ENCODE results near the gene FZD8.

The FZD8 gene

DNA sequence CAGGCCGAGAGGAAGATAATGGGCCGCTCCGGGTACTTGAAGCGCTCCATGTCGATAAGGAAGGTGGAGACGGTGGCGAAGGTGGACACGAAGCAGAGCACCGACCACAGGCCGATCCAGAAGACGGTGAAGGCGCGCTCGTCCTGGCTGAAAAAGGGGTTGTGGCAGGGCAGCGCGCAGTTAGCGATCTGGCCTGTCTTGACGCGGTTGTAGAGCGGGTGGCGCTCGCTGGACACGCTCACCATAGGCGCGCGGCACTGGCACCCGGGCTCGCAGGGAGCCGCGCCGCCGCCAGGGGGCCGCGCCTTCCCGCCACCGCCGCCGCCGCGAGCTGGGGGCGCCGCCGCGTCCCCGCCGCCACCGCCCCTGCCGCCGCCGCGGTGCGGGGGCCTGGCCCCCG, 1.6 kb downstream of the FZD8 start:
- TF ChIP-seq, protein P1, sequence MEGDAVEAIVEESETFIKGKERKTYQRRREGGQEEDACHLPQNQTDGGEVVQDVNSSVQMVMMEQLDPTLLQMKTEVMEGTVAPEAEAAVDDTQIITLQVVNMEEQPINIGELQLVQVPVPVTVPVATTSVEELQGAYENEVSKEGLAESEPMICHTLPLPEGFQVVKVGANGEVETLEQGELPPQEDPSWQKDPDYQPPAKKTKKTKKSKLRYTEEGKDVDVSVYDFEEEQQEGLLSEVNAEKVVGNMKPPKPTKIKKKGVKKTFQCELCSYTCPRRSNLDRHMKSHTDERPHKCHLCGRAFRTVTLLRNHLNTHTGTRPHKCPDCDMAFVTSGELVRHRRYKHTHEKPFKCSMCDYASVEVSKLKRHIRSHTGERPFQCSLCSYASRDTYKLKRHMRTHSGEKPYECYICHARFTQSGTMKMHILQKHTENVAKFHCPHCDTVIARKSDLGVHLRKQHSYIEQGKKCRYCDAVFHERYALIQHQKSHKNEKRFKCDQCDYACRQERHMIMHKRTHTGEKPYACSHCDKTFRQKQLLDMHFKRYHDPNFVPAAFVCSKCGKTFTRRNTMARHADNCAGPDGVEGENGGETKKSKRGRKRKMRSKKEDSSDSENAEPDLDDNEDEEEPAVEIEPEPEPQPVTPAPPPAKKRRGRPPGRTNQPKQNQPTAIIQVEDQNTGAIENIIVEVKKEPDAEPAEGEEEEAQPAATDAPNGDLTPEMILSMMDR (IDR thresholded peaks at IDR 0.05): peak; percentile 22
- Mint-ChIP-seq H3K36me3 (ENCODE audit: low read depth) (no peaks in the 10 kb centered on the region), H3K4me1 (peaks cover 61% of the 10 kb centered on the region), H3K27ac (peak overlapping the region; percentile 94), H3K9me3 (no peaks in the 10 kb centered on the region), H3K27me3 (ENCODE audit: low read depth, poor library complexity) (peaks cover 39% of the 10 kb centered on the region), H3K4me3 (peak overlapping the region; percentile 90)
- peak; percentile 78 for DNase-seq

GRCh38 chr10:35639728-35640401, 2.2 kb downstream of the FZD8 start:
- no peaks in the 10 kb centered on the region for H3K36me3 Mint-ChIP-seq (ENCODE audit: low read depth)
- H3K9me3 Mint-ChIP-seq: no peaks in the 10 kb centered on the region
- H3K27ac Mint-ChIP-seq: peak overlapping the region; percentile 59
- TF ChIP-seq, protein P1 (IDR thresholded peaks at IDR 0.05): no peak
- peak; percentile 57 for DNase-seq
- H3K4me3 Mint-ChIP-seq: peak overlapping the region; percentile 90
- peaks cover 55% of the 10 kb centered on the region for H3K4me1 Mint-ChIP-seq
- H3K27me3 Mint-ChIP-seq (ENCODE audit: low read depth, poor library complexity): peaks cover 35% of the 10 kb centered on the region

DNA sequence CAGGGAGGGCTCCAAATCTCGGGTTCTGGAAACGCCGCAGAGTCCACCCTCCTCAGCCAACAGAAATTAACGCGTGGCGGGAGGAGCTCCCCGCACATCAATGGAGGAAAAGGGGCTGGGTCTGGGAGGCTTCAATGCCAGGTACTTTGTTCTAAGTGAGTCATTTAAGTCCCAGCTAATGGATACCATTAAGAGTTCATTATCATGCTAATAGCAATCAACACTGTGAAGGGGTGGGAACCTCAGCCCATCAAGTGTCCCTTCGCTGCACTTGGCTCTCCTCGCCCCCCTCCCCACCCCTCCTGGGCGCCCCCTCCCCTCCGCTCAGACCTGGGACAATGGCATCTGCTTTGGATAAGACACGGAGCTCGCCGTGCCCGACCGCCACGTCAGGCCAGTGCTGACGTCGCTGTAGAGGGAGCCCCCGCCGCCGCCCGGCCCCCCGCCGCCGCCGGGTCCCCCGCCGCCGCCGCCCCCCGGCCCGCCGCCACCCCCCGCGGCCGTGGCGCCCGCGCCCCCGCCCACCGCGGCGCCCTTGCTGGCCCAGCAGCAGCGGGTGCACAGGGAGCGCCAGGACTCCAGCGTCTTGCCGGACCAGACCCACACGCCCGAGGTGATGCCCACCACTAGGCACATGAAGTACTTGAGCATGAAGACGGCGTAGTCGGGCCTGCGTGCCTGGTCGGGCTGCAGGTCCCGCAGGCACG, 2.9 kb downstream of the FZD8 start:
- Mint-ChIP-seq H3K4me1 (peaks cover 49% of the 10 kb centered on the region), H3K27me3 (ENCODE audit: low read depth, poor library complexity) (peaks cover 35% of the 10 kb centered on the region), H3K27ac (no peak overlapping the region), H3K9me3 (no peaks in the 10 kb centered on the region), H3K36me3 (ENCODE audit: low read depth) (no peaks in the 10 kb centered on the region), H3K4me3 (peak overlapping the region; percentile 86)
- TF ChIP-seq, protein P1 (IDR thresholded peaks at IDR 0.05): no peak
- DNase-seq: peak; percentile 58

DNA sequence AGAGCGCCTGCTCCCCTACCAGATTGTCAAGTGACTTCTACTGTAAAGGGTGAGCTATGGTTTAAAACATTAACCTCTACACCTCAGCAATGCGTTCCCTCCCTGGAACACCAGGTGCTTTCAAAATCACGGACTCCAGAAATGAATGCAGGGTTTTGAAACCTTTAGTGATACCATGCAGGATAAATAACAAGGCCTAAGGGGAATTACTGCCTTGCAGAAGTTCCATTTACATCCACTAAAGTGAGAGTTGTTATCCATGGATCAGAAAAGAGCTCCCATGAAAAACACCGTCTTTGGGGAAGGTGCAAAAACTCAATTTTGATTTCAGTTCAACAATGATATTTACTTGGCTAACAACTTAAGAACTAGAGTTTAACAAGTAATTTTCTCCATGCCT, 4.0 kb downstream of the FZD8 start:
- Mint-ChIP-seq H3K4me1 (peaks cover 42% of the 10 kb centered on the region), H3K36me3 (ENCODE audit: low read depth) (no peaks in the 10 kb centered on the region), H3K4me3 (peak overlapping the region; percentile 74), H3K27me3 (ENCODE audit: low read depth, poor library complexity) (peaks cover 26% of the 10 kb centered on the region), H3K27ac (no peak overlapping the region), H3K9me3 (no peaks in the 10 kb centered on the region)
- no peak for DNase-seq
- TF ChIP-seq, protein P1 (IDR thresholded peaks at IDR 0.05): no peak

- Mint-ChIP-seq H3K4me3 (peak overlapping the region; percentile 74), H3K27ac (no peak overlapping the region), H3K36me3 (ENCODE audit: low read depth) (no peaks in the 10 kb centered on the region), H3K27me3 (ENCODE audit: low read depth, poor library complexity) (peaks cover 26% of the 10 kb centered on the region), H3K4me1 (peaks cover 43% of the 10 kb centered on the region), H3K9me3 (no peaks in the 10 kb centered on the region)
- peak; percentile 7 for DNase-seq
- TF ChIP-seq, protein P1 (IDR thresholded peaks at IDR 0.05): no peak
Measured at GRCh38 chr10:35637462-35637861, 4.6 kb downstream of the FZD8 start.
